Neuronal stem cell (in vitro differentiated cells): Measurements from ENCODE around the gene SORCS2.

ENCODE experiments used
- DNase-seq: peaks from one replicate; pipeline ENCODE4 v3.0.0-alpha.2; 2013; ENCODE audit warnings: low spot score
- H2AFZ ChIP-seq: one replicate; pipeline ENCODE4 v1.6.1; 2013; ENCODE audit warnings: mild to moderate bottlenecking, low read length, inconsistent platforms
- H2AK5ac ChIP-seq: 2 replicates; pipeline ENCODE4 v1.6.1; 2013; ENCODE audit warnings: low read depth, mild to moderate bottlenecking, inconsistent platforms, low read length, moderate library complexity, mixed read lengths
- H2BK120ac ChIP-seq: 2 replicates; pipeline ENCODE4 v1.6.1; 2013; ENCODE audit warnings: low read depth, mild to moderate bottlenecking, inconsistent platforms, low read length, moderate library complexity, mixed read lengths
- H2BK12ac ChIP-seq: one replicate; pipeline ENCODE4 v1.6.1; 2013; ENCODE audit warnings: low read length, inconsistent platforms
- H2BK15ac ChIP-seq: 2 replicates; pipeline ENCODE4 v1.6.1; 2013; ENCODE audit warnings: mild to moderate bottlenecking, low read length, inconsistent platforms, mixed read lengths
- H2BK5ac ChIP-seq: one replicate; pipeline ENCODE4 v1.6.1; 2013; ENCODE audit warnings: inconsistent platforms, mild to moderate bottlenecking, low read length, moderate library complexity
- H3K14ac ChIP-seq: one replicate; pipeline ENCODE4 v1.6.1; 2013; ENCODE audit warnings: low read length, inconsistent platforms
- H3K18ac ChIP-seq: 2 replicates; pipeline ENCODE4 v1.6.1; 2013; ENCODE audit warnings: low read length, inconsistent platforms
- H3K23ac ChIP-seq: 2 replicates; pipeline ENCODE4 v1.6.1; 2013; ENCODE audit warnings: low read depth, mild to moderate bottlenecking, mixed read lengths, low read length, inconsistent platforms; ENCODE audit not compliant: poor library complexity
- H3K27ac ChIP-seq: replicated peaks from 3 replicates; pipeline ENCODE4 v1.5.1; 2013; ENCODE audit warnings: low read length, inconsistent platforms
- H3K27me3 ChIP-seq, 3 experiments: 2 replicates each; pipeline ENCODE4 v1.6.1; 2013; ENCODE audit warnings: low read length in 3 of 3, mild to moderate bottlenecking in 2 of 3, inconsistent platforms in 1 of 3, low read depth in 1 of 3, mixed read lengths in 1 of 3, moderate library complexity in 1 of 3; ENCODE audit not compliant: control insufficient read depth in 3 of 3, insufficient read depth in 3 of 3
- H3K36me3 ChIP-seq, 2 donors: replicated peaks in 1 of 2; 2 replicates each; pipeline ENCODE4 v1.6.1; 2013; ENCODE audit warnings: low read length in 2 of 2; ENCODE audit not compliant: control insufficient read depth in 2 of 2, insufficient read depth in 2 of 2
- H3K4ac ChIP-seq: 2 replicates; pipeline ENCODE4 v1.6.1; 2013; ENCODE audit warnings: inconsistent platforms, mild to moderate bottlenecking, low read length, moderate library complexity
- H3K4me1 ChIP-seq, 2 donors: 1 replicate in 1 of 2; 2 replicates in 1 of 2; pipeline ENCODE4 v1.6.1; 2013; ENCODE audit warnings: low read length in 2 of 2, low read depth in 1 of 2; ENCODE audit not compliant: control insufficient read depth in 2 of 2, insufficient read depth in 1 of 2
- H3K4me2 ChIP-seq: one replicate; pipeline ENCODE4 v1.6.1; 2013; ENCODE audit warnings: mild to moderate bottlenecking, low read length, inconsistent platforms; ENCODE audit not compliant: insufficient read depth, poor library complexity, severe bottlenecking
- H3K4me3 ChIP-seq, 2 donors: 2 replicates each; pipeline ENCODE4 v1.5.1; 2013; ENCODE audit warnings: low read length in 2 of 2, mild to moderate bottlenecking in 2 of 2, inconsistent platforms in 1 of 2, moderate library complexity in 1 of 2
- H3K79me1 ChIP-seq: one replicate; pipeline ENCODE4 v1.6.1; 2013; ENCODE audit warnings: low read depth, mild to moderate bottlenecking, inconsistent platforms, low read length, moderate library complexity
- H3K9ac ChIP-seq: one replicate; pipeline ENCODE4 v1.6.1; 2013; ENCODE audit warnings: mild to moderate bottlenecking, low read depth, low read length, inconsistent platforms; ENCODE audit not compliant: poor library complexity
- H3K9me3 ChIP-seq, 2 donors: replicated peaks in 1 of 2; 2 replicates each; pipeline versions ENCODE3 to v1.6.1; 2013; ENCODE audit warnings: low read length in 2 of 2, mild to moderate bottlenecking in 2 of 2, inconsistent platforms in 1 of 2, low read depth in 1 of 2, mixed read lengths in 1 of 2, moderate library complexity in 1 of 2; ENCODE audit not compliant: control insufficient read depth in 2 of 2, insufficient read depth in 1 of 2
- H4K8ac ChIP-seq: one replicate; pipeline ENCODE4 v1.6.1; 2013; ENCODE audit warnings: low read depth, mild to moderate bottlenecking, inconsistent platforms, low read length, moderate library complexity
- H4K91ac ChIP-seq: one replicate; pipeline ENCODE4 v1.6.1; 2013; ENCODE audit warnings: low read length, low read depth, mild to moderate bottlenecking, inconsistent platforms; ENCODE audit not compliant: poor library complexity
- WGBS, 2 donors: extraction: QIAGEN DNeasy Blood & Tissue Kit; methylation state at CpG; one replicate each; pipeline ENCODE4 v1.1.7; 2013; ENCODE audit warnings: missing lambda C conversion rate in 2 of 2, mixed read lengths in 1 of 2; ENCODE audit not compliant: insufficient read length in 2 of 2, insufficient replicate concordance in 1 of 2; ENCODE audit errors: extremely low coverage in 2 of 2; 5-methylcytosine and 5-hydroxymethylcytosine counted together

The SORCS2 gene

DNA sequence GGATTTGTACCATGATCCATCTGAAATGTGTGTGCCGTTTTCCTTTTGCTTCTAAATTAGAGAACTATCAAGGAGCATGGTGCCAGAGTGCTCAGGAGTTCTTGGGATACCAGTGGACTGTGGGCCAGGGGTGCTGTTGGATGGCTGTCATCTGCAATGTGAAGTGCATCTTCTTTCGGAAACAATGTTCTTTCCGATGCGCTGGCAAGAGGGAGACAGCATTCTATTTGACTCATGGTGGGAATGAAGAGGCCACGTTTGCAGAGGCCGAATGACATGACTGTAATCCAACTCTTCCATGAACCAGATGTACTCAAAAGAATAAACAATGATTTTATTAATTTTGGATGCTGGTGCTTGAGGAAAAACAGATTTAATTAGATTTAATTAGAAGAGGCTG lies 45.5 kb downstream of the SORCS2 start:
- H3K27ac ChIP-seq, result no peak overlapping the region
- no peak overlapping the region for H3K4me2 ChIP-seq
- no CpG with 5 or more reads among the region's 6 CpGs for WGBS, 2 donors

DNA sequence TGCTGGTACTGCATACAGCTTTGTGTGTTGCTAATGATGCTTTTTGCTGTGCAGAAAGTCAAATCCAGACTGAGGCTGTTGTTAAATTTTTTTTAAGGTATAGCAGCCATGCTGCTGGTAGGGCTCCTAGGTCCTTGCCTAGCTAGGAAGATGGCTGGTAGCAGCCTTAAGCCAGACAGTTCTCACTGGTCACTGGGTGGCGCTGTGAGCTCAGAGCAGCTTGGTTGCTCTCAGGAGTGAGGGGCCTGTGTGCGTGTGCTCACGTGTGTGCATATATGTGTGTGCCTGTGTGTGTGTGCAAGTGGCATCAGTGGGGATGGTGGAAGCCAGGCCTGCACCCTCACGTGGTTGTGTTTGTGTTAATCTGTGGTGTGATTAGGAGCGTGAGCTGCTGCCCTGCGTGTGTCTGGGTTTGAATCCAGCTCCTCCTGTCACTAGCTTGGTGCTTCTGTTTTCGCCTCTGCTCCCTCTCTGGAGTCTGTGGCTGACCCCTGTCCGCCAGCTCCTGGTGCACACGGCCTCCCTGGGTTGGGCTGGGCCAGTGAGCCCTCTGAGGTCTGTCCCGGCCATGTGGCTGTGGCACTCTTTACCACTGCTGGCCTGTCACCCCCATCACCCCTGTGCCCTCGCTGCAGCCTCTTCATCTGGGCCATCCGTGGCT lies 46.1 kb downstream of the SORCS2 start:
- no CpG with 5 or more reads among the region's 12 CpGs for WGBS, 2 donors
- no peak for DNase-seq

More for the DNA sequence above, 45.5 kb downstream of the SORCS2 start:
- Histone ChIP-seq H3K79me1 (peaks cover 2% of the 10 kb centered on the region), H4K8ac (no peak overlapping the region), H2AFZ (no peak overlapping the region), H3K9ac (no peak overlapping the region), H3K18ac (no peak overlapping the region), H3K36me3 (no peaks in the 10 kb centered on the region), H2AK5ac (no peak overlapping the region), H3K9me3 (peaks cover 0 to 8% of the 10 kb centered on the region in 2 donors), H3K27me3 (peaks cover 0 to 3% (median 0%) of the 10 kb centered on the region in 3 experiments), H3K4me1 (peaks cover 0 to 9% of the 10 kb centered on the region in 2 donors), H2BK120ac (no peak overlapping the region), H4K91ac (no peak overlapping the region), H3K14ac (no peak overlapping the region), H2BK5ac (no peak overlapping the region), H2BK15ac (no peak overlapping the region), H3K23ac (no peak overlapping the region), H3K4ac (no peak overlapping the region), H2BK12ac (no peak overlapping the region), H3K4me3 (no peak overlapping the region)
- no peak for DNase-seq

DNA sequence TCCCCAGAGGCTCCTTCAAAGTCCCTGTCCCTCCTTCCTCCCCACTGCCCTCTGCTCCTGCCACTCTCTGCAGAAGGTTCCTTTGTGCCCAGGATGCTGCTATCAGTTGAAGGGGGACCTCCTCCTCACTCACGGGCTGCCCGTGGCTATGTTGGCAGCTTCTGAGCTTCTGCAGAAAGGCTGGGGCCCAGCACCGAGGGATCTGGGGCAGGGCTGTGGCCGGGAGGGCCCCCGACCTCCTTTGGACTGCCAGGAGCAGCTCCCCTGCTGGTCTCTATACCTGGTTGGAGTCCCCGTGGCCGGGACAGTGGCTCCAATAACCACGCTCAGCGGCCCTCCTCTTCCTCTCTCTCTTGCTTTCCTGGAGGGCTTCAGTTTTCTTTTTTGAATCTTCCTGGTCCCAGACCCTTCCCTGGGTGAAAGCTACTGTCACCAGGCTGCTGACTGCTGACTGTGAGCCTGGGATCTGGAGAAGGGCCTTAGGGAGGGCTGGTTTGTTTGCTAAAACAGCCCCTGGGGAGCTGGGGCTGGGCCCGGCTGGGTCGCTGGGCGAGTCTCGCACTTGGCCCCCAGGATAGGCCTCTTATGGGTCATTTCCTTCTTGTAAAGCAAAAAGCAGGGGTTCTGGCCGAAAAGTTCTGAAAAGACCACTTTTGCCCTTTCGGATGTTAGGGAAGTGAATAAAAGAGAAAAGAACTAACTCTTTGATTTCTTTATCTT lies 46.9 kb downstream of the SORCS2 start:
- DNase-seq, result no peak
- H4K91ac ChIP-seq, result no peak overlapping the region
- no CpG with 5 or more reads among the region's 15 CpGs for WGBS, 2 donors
- H2BK120ac ChIP-seq, result peak overlapping the region; percentile 48
- no peak overlapping the region for H3K4me2 ChIP-seq
- no peaks in the 10 kb centered on the region for H3K36me3 ChIP-seq
- peaks cover 0 to 9% of the 10 kb centered on the region in 2 donors for H3K4me1 ChIP-seq
- no peak overlapping the region for H3K4me3 ChIP-seq
- peak overlapping the region; percentile 70 for H2BK15ac ChIP-seq
- H2BK12ac ChIP-seq, result peak overlapping the region; percentile 80
- H2AK5ac ChIP-seq, result peak overlapping the region; percentile 67
- peaks cover 2% of the 10 kb centered on the region for H3K79me1 ChIP-seq
- no peak overlapping the region for H4K8ac ChIP-seq
- H3K9me3 ChIP-seq, result peaks cover 0 to 11% of the 10 kb centered on the region in 2 donors
- H2BK5ac ChIP-seq, result peak overlapping the region; percentile 14
- peaks cover 0 to 8% (median 0%) of the 10 kb centered on the region in 3 experiments for H3K27me3 ChIP-seq
- H3K14ac ChIP-seq, result peak overlapping the region; percentile 14
- peak overlapping the region; percentile 80 for H3K23ac ChIP-seq
- peak overlapping the region; percentile 65 for H3K18ac ChIP-seq
- H3K27ac ChIP-seq, result no peak overlapping the region
- no peak overlapping the region for H3K4ac ChIP-seq
- no peak overlapping the region for H2AFZ ChIP-seq
- no peak overlapping the region for H3K9ac ChIP-seq

More for the DNA sequence above, 46.1 kb downstream of the SORCS2 start:
- H3K9me3 ChIP-seq, result peaks cover 0 to 11% of the 10 kb centered on the region in 2 donors
- peaks cover 0 to 9% of the 10 kb centered on the region in 2 donors for H3K4me1 ChIP-seq
- peak overlapping the region; percentile 80 for H3K23ac ChIP-seq
- peaks cover 0 to 3% (median 0%) of the 10 kb centered on the region in 3 experiments for H3K27me3 ChIP-seq
- no peak overlapping the region for H2BK5ac ChIP-seq
- H3K9ac ChIP-seq, result peak overlapping the region; percentile 24
- H3K4ac ChIP-seq, result no peak overlapping the region
- peak overlapping the region; percentile 70 for H3K18ac ChIP-seq
- H2AK5ac ChIP-seq, result peak overlapping the region; percentile 67
- H2BK120ac ChIP-seq, result peak overlapping the region; percentile 48
- no peak overlapping the region for H3K4me2 ChIP-seq
- H2AFZ ChIP-seq, result no peak overlapping the region
- H3K14ac ChIP-seq, result peak overlapping the region; percentile 91
- peak overlapping the region; percentile 70 for H2BK15ac ChIP-seq
- H3K4me3 ChIP-seq, result no peak overlapping the region
- no peak overlapping the region for H4K91ac ChIP-seq
- H3K36me3 ChIP-seq, result no peaks in the 10 kb centered on the region
- H4K8ac ChIP-seq, result no peak overlapping the region
- peak overlapping the region; percentile 80 for H2BK12ac ChIP-seq
- H3K27ac ChIP-seq, result no peak overlapping the region
- H3K79me1 ChIP-seq, result peaks cover 2% of the 10 kb centered on the region

DNA sequence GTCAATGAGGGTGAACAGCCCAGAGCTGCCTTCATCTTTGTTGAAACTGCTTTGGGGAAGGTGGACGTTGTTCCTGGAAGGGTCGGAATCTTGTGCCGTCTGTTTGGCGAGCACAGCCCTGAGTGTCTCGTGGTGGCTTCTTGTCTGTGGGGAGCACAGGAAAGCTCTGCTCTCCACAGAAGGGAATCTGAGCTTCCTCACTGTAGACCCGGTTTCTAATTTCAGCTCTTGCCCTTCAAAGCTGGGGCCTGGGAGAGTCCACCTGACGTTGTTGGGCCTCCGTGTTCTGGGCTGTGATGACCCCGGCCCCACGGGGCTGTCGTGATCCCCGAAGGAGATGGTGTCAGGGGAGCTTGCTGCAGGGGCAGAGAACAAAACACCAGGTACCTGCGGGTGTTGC lies 47.5 kb downstream of the SORCS2 start:
- Histone ChIP-seq H3K27me3 (peaks cover 0 to 8% (median 0%) of the 10 kb centered on the region in 3 experiments), H2BK15ac (no peak overlapping the region), H2AK5ac (no peak overlapping the region), H2AFZ (no peak overlapping the region), H3K4me1 (peaks cover 0 to 9% of the 10 kb centered on the region in 2 donors), H4K8ac (no peak overlapping the region), H3K9ac (no peak overlapping the region), H3K18ac (no peak overlapping the region), H3K36me3 (no peaks in the 10 kb centered on the region), H3K14ac (no peak overlapping the region), H3K79me1 (peaks cover 2% of the 10 kb centered on the region), H4K91ac (no peak overlapping the region), H2BK5ac (no peak overlapping the region), H3K27ac (no peak overlapping the region), H3K23ac (no peak overlapping the region), H3K4me2 (no peak overlapping the region), H3K4me3 (no peak overlapping the region), H2BK12ac (no peak overlapping the region), H3K9me3 (peaks cover 0 to 11% of the 10 kb centered on the region in 2 donors), H3K4ac (no peak overlapping the region), H2BK120ac (no peak overlapping the region)
- WGBS, 2 donors, result no CpG with 5 or more reads among the region's 13 CpGs
- DNase-seq, result no peak
